GM21381 (cell line): Measurements from ENCODE around the gene SYNE1.
"Not testable (repeated sequence)": the region's sequence is repeated elsewhere in the genome, so short reads cannot be mapped to it uniquely, and the experiment has no call there.

Experiments used
- ATAC-seq: cut with Tn5 transposase; IDR thresholded peaks from one replicate; pipeline ENCODE4 v1.9.1; 2021; ENCODE audit warnings: mild to moderate bottlenecking, moderate library complexity; ENCODE audit not compliant: unreplicated experiment

Gene SYNE1

DNA sequence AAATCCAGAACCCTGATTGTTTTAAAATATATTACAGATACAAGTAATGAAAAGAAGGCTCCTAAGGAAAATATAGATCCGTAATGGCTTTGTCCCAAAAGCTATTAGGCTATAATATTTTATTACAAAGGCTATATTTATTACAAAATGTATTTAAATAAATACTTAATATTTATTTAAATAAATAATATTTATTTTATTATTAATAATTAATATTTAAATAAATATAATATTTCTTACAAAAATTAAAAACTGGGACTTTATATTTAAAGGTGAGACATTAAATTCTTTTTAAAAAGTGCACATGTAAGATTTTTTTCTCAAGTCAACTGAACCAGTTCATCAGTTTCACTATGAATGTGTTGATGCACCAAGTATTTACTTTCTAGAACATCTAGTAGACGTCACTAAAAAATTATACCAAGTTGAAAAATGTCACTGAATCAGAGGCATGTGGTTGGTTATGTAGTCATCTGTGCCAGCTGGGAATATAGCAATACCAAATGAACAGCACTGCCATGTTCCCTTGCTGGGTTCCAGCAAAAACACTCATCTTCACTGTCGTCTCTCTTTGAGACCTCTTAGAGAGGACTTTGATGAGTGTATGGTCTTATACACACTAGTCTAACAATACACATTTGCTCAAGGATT, 550.8 kb downstream of the SYNE1 start:
- no peak for ATAC-seq

DNA sequence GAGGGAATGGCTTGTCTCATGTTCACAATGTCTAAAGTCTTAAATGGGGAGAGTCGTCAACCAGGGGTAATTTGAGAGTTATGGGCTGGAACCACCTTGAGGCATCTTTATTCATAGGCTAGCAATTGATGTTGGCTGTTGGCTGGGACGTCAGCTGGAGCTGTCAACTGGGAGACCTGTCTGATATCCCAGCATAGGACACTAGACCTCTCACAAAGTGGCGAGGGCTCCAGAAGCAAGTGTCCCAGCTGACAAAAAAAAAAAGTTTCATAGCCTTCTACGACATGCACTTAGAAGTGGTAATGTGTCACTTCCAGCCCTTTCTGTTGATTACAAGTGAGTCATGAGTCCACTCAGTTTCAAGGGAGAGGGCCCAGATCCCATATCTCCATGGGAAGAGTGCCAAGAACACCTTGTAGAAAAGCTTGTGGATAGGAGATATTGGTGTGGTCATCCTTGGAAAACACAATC, 551.7 kb downstream of the SYNE1 start:
- no peak for ATAC-seq

DNA sequence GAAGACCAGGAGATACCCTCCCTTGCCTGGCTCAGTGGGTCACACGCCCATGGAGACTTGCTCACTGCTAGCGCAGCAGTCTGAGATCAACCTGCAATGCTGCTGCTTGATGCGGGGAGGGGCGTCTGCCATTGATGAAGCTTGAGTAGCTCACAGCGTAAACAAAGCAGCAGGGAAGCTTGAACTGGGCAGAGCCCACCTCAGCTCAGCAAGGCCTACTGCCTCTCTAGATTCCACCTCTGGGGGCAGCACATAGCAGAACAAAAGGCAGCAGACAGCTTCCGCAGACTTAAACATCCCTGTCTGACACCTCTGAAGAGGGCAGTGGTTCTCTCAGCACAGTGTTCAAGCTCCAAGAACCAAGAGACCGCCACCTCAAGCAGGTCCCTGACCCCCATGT, 558.4 kb downstream of the SYNE1 start:
- ATAC-seq: no peak

DNA sequence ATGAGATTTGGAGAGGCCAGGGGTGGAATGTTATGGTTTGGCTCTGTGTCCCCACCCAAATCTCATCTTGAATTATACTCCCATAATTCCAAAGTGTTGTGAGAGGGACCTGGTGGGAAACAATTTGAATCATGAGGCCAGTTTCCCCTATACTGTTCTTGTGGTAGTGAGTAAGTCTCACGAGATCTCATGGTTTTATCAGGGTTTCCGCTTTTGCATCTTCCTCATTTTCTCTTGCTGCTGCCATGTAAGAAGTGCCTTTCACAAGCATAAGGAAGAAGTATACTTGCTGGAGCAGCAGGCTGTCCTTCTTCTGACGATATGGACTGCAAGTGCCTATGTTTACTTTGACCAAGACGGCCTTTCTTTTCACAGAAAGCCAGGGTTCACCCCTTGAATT, 559.2 kb downstream of the SYNE1 start:
- no peak for ATAC-seq

DNA sequence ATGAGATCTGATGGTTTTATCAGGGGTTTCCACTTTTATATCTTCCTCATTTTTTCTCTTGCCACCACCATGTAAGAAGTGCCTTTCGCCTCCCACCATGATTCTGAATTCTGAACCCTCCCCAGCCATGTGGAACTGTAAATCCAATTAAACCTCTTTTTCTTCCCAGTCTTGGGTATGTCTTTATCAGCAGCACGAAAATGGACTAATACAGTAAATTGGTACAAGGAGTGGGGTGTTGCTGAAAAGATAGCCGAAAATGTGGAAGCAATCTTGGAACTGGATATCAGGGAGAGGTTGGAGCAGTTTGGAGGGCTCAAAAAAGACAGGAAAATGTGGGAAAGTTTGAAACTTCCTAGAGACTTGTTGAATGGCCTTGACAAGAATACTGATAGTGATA, 560.9 kb downstream of the SYNE1 start:
- ATAC-seq: not testable (repeated sequence)

DNA sequence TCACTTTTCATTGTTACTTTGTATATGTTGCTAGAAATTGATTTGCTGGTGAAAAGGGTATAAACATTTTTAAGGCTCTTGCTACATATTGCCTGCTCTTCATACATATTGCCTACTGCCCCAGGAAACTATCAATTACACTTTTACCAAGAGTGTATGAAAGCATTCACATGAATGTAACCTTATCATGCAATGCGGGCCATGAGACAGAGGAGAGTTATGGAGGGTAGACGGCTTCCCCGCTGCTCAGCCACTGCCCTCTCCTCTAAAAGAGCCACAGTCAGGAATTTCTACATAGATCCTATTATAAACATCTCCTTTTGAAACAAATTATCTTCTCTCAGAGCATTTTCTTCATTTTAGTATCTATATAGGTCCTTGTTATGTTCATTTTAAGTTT, 565.3 kb downstream of the SYNE1 start:
- no peak for ATAC-seq
